ENCODE measurements around the gene TSPAN12.
"Not testable (repeated sequence)": the region's sequence is repeated elsewhere in the genome, so short reads cannot be mapped to it uniquely, and the experiment has no call there.

GRCh38 chr7:120780451-120780850 lies 77.5 kb downstream of the TSPAN12 start:
- TF ChIP-seq, protein P1, sequence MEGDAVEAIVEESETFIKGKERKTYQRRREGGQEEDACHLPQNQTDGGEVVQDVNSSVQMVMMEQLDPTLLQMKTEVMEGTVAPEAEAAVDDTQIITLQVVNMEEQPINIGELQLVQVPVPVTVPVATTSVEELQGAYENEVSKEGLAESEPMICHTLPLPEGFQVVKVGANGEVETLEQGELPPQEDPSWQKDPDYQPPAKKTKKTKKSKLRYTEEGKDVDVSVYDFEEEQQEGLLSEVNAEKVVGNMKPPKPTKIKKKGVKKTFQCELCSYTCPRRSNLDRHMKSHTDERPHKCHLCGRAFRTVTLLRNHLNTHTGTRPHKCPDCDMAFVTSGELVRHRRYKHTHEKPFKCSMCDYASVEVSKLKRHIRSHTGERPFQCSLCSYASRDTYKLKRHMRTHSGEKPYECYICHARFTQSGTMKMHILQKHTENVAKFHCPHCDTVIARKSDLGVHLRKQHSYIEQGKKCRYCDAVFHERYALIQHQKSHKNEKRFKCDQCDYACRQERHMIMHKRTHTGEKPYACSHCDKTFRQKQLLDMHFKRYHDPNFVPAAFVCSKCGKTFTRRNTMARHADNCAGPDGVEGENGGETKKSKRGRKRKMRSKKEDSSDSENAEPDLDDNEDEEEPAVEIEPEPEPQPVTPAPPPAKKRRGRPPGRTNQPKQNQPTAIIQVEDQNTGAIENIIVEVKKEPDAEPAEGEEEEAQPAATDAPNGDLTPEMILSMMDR (IDR thresholded peaks at IDR 0.05; ENCODE audit: extremely low read depth in 1 of 2, insufficient read depth in 1 of 2, low read depth in 1 of 2, low read length in 2 of 2), result not testable (repeated sequence)
- TF ChIP-seq POLR2A, MYC (IDR thresholded peaks at IDR 0.05; ENCODE audit: low read depth, low read length): not testable (repeated sequence)

Measured in endothelial cell of umbilical vein (primary cell).